ENCODE results near the gene FHIT.

Gene FHIT

DNA sequence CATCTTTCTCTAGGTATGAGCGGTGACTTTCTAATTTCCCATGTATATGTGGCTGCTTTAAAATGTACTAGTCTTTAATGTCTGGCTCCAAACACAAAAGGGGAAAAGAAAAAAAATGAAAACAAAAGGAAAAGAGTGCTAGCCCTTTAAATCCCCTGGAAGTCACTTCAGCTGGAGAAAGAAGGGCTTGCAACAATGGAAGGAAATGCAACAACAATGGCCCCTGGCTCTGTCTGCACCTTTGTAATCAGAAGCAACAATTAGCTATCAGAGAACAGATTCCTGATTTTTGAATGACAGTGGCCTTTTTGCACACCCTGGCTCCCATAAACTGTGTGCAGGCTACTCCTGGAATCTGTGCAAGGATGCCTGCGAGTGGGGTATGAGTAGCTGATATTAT is 591.2 kb downstream of the FHIT start:
- Histone ChIP-seq H3K4me2 (ENCODE audit: low read length) (no peak overlapping the region), H3K4me3 (ENCODE audit: low read length) (no peak overlapping the region), H3K4me1 (ENCODE audit: low read length) (peaks cover 17% of the 10 kb centered on the region), H3K27me3 (ENCODE audit: low read depth, low read length) (peaks cover 26% of the 10 kb centered on the region), H4K20me1 (ENCODE audit: insufficient read depth, low read length) (peaks cover 24% of the 10 kb centered on the region; the same call in 1 of the 2 replicates), H3K9me3 (ENCODE audit: insufficient read depth, low read length) (peaks cover 20% of the 10 kb centered on the region; the same call in 1 of the 2 replicates), H3K79me2 (ENCODE audit: low read length) (no peaks in the 10 kb centered on the region), H2AFZ (ENCODE audit: low read depth, low read length) (no peak overlapping the region), H3K36me3 (replicated peaks; ENCODE audit: low read depth, low read length) (peaks cover 9% of the 10 kb centered on the region), H3K9ac (ENCODE audit: low read length) (no peak overlapping the region), H3K27ac (ENCODE audit: low read length) (no peak overlapping the region)
- TF ChIP-seq, protein P1, sequence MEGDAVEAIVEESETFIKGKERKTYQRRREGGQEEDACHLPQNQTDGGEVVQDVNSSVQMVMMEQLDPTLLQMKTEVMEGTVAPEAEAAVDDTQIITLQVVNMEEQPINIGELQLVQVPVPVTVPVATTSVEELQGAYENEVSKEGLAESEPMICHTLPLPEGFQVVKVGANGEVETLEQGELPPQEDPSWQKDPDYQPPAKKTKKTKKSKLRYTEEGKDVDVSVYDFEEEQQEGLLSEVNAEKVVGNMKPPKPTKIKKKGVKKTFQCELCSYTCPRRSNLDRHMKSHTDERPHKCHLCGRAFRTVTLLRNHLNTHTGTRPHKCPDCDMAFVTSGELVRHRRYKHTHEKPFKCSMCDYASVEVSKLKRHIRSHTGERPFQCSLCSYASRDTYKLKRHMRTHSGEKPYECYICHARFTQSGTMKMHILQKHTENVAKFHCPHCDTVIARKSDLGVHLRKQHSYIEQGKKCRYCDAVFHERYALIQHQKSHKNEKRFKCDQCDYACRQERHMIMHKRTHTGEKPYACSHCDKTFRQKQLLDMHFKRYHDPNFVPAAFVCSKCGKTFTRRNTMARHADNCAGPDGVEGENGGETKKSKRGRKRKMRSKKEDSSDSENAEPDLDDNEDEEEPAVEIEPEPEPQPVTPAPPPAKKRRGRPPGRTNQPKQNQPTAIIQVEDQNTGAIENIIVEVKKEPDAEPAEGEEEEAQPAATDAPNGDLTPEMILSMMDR (IDR thresholded peaks at IDR 0.05; ENCODE audit: low read depth, low read length), result no peak
- no peak for TF ChIP-seq EZH2phosphoT487 (IDR thresholded peaks at IDR 0.05; ENCODE audit: low read depth)

DNA sequence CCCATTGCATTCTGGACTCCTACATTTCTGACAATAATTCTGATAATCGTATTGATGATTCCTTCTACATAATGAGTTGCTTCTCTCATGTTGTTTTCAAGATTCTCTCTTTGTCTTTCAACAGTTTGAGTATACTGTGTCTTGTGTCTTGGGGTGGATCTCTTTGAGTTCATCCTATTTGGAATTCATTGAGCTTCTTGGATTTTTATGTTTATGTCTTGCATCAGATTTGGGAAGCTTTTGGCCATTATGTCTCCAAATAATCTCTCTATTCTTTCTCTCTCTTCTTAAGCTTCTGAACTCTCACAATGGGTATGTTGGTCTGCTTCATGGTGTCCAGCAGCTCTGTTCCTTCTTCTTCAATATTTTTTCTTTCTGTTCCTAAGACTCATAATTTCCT is 592.2 kb downstream of the FHIT start:
- Histone ChIP-seq H3K27me3 (ENCODE audit: low read depth, low read length) (peaks cover 32% of the 10 kb centered on the region), H3K4me2 (ENCODE audit: low read length) (no peak overlapping the region), H3K27ac (ENCODE audit: low read length) (no peak overlapping the region), H3K4me1 (ENCODE audit: low read length) (peaks cover 17% of the 10 kb centered on the region), H3K79me2 (ENCODE audit: low read length) (no peaks in the 10 kb centered on the region), H3K9me3 (ENCODE audit: insufficient read depth, low read length) (peaks cover 20% of the 10 kb centered on the region; the same call in 1 of the 2 replicates), H3K36me3 (replicated peaks; ENCODE audit: low read depth, low read length) (peaks cover 9% of the 10 kb centered on the region), H2AFZ (ENCODE audit: low read depth, low read length) (no peak overlapping the region), H4K20me1 (ENCODE audit: insufficient read depth, low read length) (peaks cover 24% of the 10 kb centered on the region; the same call in 1 of the 2 replicates), H3K9ac (ENCODE audit: low read length) (no peak overlapping the region), H3K4me3 (ENCODE audit: low read length) (no peak overlapping the region)
- no peak for TF ChIP-seq EZH2phosphoT487 (IDR thresholded peaks at IDR 0.05; ENCODE audit: low read depth)
- TF ChIP-seq, protein P1 (IDR thresholded peaks at IDR 0.05; ENCODE audit: low read depth, low read length), result no peak

DNA sequence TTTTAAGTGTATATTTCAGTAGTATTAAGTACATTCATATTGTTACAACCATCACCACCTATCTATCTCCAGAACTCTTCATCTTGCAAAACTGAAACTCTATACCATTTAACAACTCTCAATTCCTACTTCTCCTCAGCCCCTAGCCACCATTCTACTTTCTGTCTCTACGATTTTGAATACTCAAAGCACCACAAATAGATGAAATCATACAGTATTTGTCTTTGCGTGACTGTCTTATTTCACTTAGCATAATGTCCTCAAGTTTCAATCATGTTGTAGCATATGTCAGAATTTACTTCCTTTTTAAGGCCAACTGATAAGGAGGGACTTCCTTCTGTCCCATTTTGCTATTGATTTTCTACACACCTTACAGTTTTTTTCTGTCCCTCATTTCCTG is 593.3 kb downstream of the FHIT start:
- Histone ChIP-seq H3K27me3 (ENCODE audit: low read depth, low read length) (peaks cover 32% of the 10 kb centered on the region), H3K4me3 (ENCODE audit: low read length) (0 out of 2 replicates have a peak overlapping the region, but pooled peaks have one; percentile 33), H3K9me3 (ENCODE audit: insufficient read depth, low read length) (peaks cover 20% of the 10 kb centered on the region; the same call in 1 of the 2 replicates), H3K36me3 (replicated peaks; ENCODE audit: low read depth, low read length) (peaks cover 9% of the 10 kb centered on the region), H3K4me2 (ENCODE audit: low read length) (peak overlapping the region; percentile 62), H3K4me1 (ENCODE audit: low read length) (peaks cover 17% of the 10 kb centered on the region), H3K79me2 (ENCODE audit: low read length) (no peaks in the 10 kb centered on the region), H3K9ac (ENCODE audit: low read length) (no peak overlapping the region), H3K27ac (ENCODE audit: low read length) (peak overlapping the region; percentile 40), H4K20me1 (ENCODE audit: insufficient read depth, low read length) (peaks cover 24% of the 10 kb centered on the region; the same call in 1 of the 2 replicates), H2AFZ (ENCODE audit: low read depth, low read length) (no peak overlapping the region)
- TF ChIP-seq EZH2phosphoT487 (IDR thresholded peaks at IDR 0.05; ENCODE audit: low read depth), result peak; percentile 85
- TF ChIP-seq, protein P1 (IDR thresholded peaks at IDR 0.05; ENCODE audit: low read depth, low read length), result no peak

DNA sequence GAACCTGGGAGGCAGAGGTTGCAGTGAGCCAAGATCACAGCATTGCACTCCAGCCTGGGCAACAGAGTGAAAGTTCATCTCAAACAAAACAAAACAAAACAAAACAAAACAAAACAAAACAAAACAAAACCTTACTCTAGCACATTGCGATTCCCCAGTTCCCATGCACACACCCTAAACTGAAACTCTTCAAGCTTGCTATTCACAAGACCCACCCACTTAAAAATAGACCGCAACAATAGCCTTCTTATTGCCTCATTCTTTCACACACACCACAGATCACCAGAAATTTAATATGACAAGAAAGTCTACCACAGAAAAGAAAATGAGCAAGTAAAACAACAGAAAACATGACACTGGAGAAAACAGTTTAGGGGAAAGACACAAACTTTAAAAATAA is 598.4 kb downstream of the FHIT start:
- Histone ChIP-seq H3K36me3 (replicated peaks; ENCODE audit: low read depth, low read length) (no peaks in the 10 kb centered on the region), H3K79me2 (ENCODE audit: low read length) (no peaks in the 10 kb centered on the region)

More for the DNA sequence above, 598.4 kb downstream of the FHIT start:
- H2AFZ ChIP-seq (ENCODE audit: low read depth, low read length), result no peak overlapping the region
- no peak overlapping the region for H3K27ac ChIP-seq (ENCODE audit: low read length)
- H3K4me1 ChIP-seq (ENCODE audit: low read length), result peaks cover 9% of the 10 kb centered on the region
- peaks cover 32% of the 10 kb centered on the region for H3K27me3 ChIP-seq (ENCODE audit: low read depth, low read length)
- H3K9me3 ChIP-seq (ENCODE audit: insufficient read depth, low read length), result no peaks in the 10 kb centered on the region
- TF ChIP-seq, protein P1 (IDR thresholded peaks at IDR 0.05; ENCODE audit: low read depth, low read length), result no peak
- TF ChIP-seq EZH2phosphoT487 (IDR thresholded peaks at IDR 0.05; ENCODE audit: low read depth), result no peak
- H3K9ac ChIP-seq (ENCODE audit: low read length), result no peak overlapping the region
- H4K20me1 ChIP-seq (ENCODE audit: insufficient read depth, low read length), result peaks cover 24% of the 10 kb centered on the region; the same call in 1 of the 2 replicates
- no peak overlapping the region for H3K4me3 ChIP-seq (ENCODE audit: low read length)
- no peak overlapping the region for H3K4me2 ChIP-seq (ENCODE audit: low read length)
